Fibroblast of mammary gland (primary cell): Measurements from ENCODE around the gene GSN.

Experiments
- DNase-seq: peaks from one replicate; pipeline ENCODE4 v3.0.0-alpha.2; 2010; ENCODE audit warnings: low read depth
- H3K4me3 ChIP-seq: 2 replicates; pipeline ENCODE4 v1.5.1; 2011; ENCODE audit warnings: low read depth, mild to moderate bottlenecking, low read length, moderate library complexity; ENCODE audit not compliant: control insufficient read depth
- TF ChIP-seq, protein P1 (sequence below): conservative IDR thresholded peaks from 2 replicates; pipeline ENCODE4 v1.5.1; 2011; ENCODE audit warnings: low read depth, low read length, inconsistent platforms; ENCODE audit not compliant: control insufficient read depth, insufficient read depth

The GSN gene

GRCh38 chr9:121225240-121225639 is 42.7 kb upstream of the GSN start:
- no peak overlapping the region for H3K4me3 ChIP-seq
- DNase-seq = no peak
- TF ChIP-seq, protein P1, sequence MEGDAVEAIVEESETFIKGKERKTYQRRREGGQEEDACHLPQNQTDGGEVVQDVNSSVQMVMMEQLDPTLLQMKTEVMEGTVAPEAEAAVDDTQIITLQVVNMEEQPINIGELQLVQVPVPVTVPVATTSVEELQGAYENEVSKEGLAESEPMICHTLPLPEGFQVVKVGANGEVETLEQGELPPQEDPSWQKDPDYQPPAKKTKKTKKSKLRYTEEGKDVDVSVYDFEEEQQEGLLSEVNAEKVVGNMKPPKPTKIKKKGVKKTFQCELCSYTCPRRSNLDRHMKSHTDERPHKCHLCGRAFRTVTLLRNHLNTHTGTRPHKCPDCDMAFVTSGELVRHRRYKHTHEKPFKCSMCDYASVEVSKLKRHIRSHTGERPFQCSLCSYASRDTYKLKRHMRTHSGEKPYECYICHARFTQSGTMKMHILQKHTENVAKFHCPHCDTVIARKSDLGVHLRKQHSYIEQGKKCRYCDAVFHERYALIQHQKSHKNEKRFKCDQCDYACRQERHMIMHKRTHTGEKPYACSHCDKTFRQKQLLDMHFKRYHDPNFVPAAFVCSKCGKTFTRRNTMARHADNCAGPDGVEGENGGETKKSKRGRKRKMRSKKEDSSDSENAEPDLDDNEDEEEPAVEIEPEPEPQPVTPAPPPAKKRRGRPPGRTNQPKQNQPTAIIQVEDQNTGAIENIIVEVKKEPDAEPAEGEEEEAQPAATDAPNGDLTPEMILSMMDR = no peak

GRCh38 chr9:121226175-121226574 is 41.8 kb upstream of the GSN start:
- no peak overlapping the region for H3K4me3 ChIP-seq
- peak; percentile 49 for DNase-seq
- TF ChIP-seq, protein P1 = no peak

GRCh38 chr9:121227862-121228261 is 40.1 kb upstream of the GSN start:
- DNase-seq = no peak
- TF ChIP-seq, protein P1 = no peak
- no peak overlapping the region for H3K4me3 ChIP-seq

DNA sequence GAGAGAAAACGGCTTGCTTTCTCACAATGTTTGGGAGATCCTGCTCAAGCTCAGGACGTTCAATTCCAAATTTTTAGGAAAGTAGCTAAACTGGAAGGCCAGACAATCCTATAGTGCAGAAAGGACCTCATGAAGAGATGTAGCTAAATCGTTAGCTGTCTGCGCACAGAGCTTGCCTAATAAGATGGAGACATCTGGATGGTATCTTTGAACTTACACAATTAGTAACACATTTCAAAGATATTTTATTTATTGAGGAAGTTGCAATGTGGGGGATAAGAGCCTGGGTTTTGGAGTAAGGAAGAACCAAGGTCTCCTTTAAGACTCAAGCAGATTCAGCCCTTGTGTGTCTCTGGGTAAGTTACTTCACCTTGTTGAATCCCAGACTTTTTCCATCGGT is 37.7 kb upstream of the GSN start:
- TF ChIP-seq, protein P1 = no peak
- DNase-seq = no peak
- H3K4me3 ChIP-seq = no peak overlapping the region

- TF ChIP-seq, protein P1 = no peak
- no peak for DNase-seq
- no peak overlapping the region for H3K4me3 ChIP-seq
Observed at GRCh38 chr9:121232251-121232650, 35.7 kb upstream of the GSN start.

DNA sequence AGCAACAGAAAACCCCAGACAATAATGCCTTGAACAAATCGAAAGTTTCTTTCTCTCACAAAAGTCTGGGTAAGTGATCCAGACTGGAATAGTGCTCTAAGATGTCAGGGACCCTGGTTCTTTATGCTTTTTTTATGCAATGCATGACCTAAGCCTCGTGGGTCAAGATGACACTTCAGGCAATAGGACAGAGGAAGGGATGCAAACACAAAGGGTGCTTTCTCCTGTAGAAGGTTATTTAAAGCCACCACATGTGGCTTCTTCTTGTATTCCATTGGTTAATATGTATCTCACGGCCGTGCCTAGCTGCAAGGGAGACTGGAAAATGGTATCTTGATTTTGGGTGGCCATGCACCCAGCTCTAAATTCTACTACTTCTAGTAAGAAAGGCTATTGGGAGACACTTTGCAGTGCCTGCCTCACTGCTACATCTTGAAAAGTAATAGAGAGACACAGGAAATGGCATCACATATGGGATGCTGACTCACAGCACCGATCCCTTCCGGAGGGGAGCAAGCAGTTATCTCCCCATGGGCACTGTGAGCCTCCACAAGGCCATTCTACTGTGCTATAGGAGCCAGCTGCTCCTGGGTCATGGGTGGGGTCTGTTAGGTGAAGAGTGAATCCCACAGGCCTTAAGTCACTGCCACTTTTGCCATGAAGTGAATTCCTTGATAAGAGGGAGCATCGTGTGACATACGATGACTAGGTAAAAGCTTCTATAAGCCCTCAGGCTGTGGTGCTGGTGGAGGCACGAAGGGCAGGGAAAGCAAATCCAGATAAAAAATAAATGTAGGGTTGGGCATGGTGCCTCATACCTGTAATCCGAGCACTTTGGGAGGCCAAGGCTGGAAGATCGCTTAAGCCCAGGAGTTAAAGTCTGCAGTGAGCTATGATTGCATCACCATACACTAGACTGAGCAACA is 33.8 kb upstream of the GSN start:
- DNase-seq = peak; percentile 58
- TF ChIP-seq, protein P1 = no peak
- no peak overlapping the region for H3K4me3 ChIP-seq
